ENCODE measurements around the gene EIF2S2. TPM values are rescaled to one million over a fixed set of nuclear protein-coding genes. Genes with fewer than 3 reads are reported as not detected.

The EIF2S2 gene
- total RNA-seq, 1 experiment from 2014 or later: 121 TPM

GRCh38 chr20:34062570-34063482 lies 49.2 kb downstream of the EIF2S2 start:
- H3K9me2 ChIP-seq (ENCODE audit: insufficient read depth): no peaks in the 10 kb centered on the region
- peaks cover 51% of the 10 kb centered on the region for H3K79me2 ChIP-seq (ENCODE audit: insufficient read depth, low read length)
- RAD21 ChIA-PET (ENCODE audit: low non-redundant PET in 1 of 2, low total read pairs in 2 of 2, uncharacterized antibody in 2 of 2, unreplicated experiment in 2 of 2): no interaction called here
- CTCF ChIA-PET: no interaction called here
- H3K4me2 ChIP-seq (ENCODE audit: low read length): no peak overlapping the region
- no peak overlapping the region for H2AFZ ChIP-seq (ENCODE audit: low read depth, low read length, poor library complexity, severe bottlenecking)
- no TSS peak for BruUV-seq (replicated peaks)
- no peaks in the 10 kb centered on the region for H3K4me1 ChIP-seq (ENCODE audit: control insufficient read depth in 1 of 2, insufficient read depth in 2 of 2, low read length in 2 of 2)
- H3K4me3 ChIP-seq (replicated peaks in 1 of 2; ENCODE audit: low read depth in 1 of 2, low read length in 2 of 2): no peak overlapping the region
- intact Hi-C loops (cut with micrococcal nuclease): loop anchor here (10.0 kb wide), 1 partner anchor 268 kb away; no protein-coding TSS in a partner anchor
- no peaks in the 10 kb centered on the region for H3K9me3 ChIP-seq (ENCODE audit: control insufficient read depth in 1 of 2, insufficient read depth in 1 of 2, low read depth in 1 of 2, low read length in 2 of 2)
- DNase-seq (ENCODE audit: low read depth, low spot score) (no peak), ATAC-seq (no peak)
- TF ChIP-seq MAX (IDR thresholded peaks at IDR 0.05): no peak
- no peak for TF ChIP-seq YY1 (IDR thresholded peaks at IDR 0.05; ENCODE audit: extremely low read depth, insufficient replicate concordance, low read depth, low read length)
- TF ChIP-seq POLR2AphosphoS5 (IDR thresholded peaks at IDR 0.05; ENCODE audit: low read depth, low read length): no peak
- TF ChIP-seq ATF3 (IDR thresholded peaks at IDR 0.05): no peak
- no peak for TF ChIP-seq JUND (IDR thresholded peaks at IDR 0.05)
- no peak for TF ChIP-seq EGR1 (IDR thresholded peaks at IDR 0.05; ENCODE audit: low read depth)
- TF ChIP-seq CEBPB (IDR thresholded peaks at IDR 0.05; ENCODE audit: low read depth): no peak
- TF ChIP-seq EZH2 (IDR thresholded peaks at IDR 0.05): no peak
- no peak for TF ChIP-seq SP1 (IDR thresholded peaks at IDR 0.05; ENCODE audit: low read depth)
- TF ChIP-seq CTCF (IDR thresholded peaks at IDR 0.05 in 2 of 3, conservative IDR thresholded peaks at IDR 0.05 in 1 of 3; ENCODE audit: borderline replicate concordance in 1 of 3, insufficient read depth in 1 of 3, low read depth in 2 of 3, low read length in 2 of 3): no peak
- no peaks in the 10 kb centered on the region for H3K36me3 ChIP-seq (ENCODE audit: control insufficient read depth in 1 of 2, insufficient read depth in 2 of 2, low read length in 2 of 2)
- no peaks in the 10 kb centered on the region for H3K27me3 ChIP-seq (ENCODE audit: insufficient read depth, low read length)
- no peak overlapping the region for H3K27ac ChIP-seq (ENCODE audit: low read depth, low read length)
- no peaks in the 10 kb centered on the region for H4K20me1 ChIP-seq (ENCODE audit: insufficient read depth)
- POLR2A ChIA-PET: no interaction called here
- no peak overlapping the region for H3K9ac ChIP-seq (ENCODE audit: low read length)

Measured in HCT116 (cell line).